Activated naive CD4-positive, alpha-beta T cell treated with anti-CD3 and anti-CD28 coated beads, Interleukin-2, amount 50 U/mL, for 24 hours (primary cell): ENCODE results near the gene SLC66A1.
"Not testable (repeated sequence)": the region's sequence is repeated elsewhere in the genome, so short reads cannot be mapped to it uniquely, and the experiment has no call there.

Experiments used
- H3K27ac Mint-ChIP-seq: one replicate; pipeline ENCODE4 v1.8.0; 2021; ENCODE audit warnings: mild to moderate bottlenecking, mixed read lengths
- H3K27me3 Mint-ChIP-seq: one replicate; pipeline ENCODE4 v1.8.0; 2021; ENCODE audit warnings: mixed read lengths
- H3K36me3 Mint-ChIP-seq: one replicate; pipeline ENCODE4 v1.8.0; 2021; ENCODE audit warnings: mixed read lengths
- H3K4me1 Mint-ChIP-seq: one replicate; pipeline ENCODE4 v1.8.0; 2021; ENCODE audit warnings: mixed read lengths
- H3K4me3 Mint-ChIP-seq: one replicate; pipeline ENCODE4 v1.8.0; 2021; ENCODE audit warnings: mild to moderate bottlenecking, mixed read lengths
- H3K9me3 Mint-ChIP-seq: one replicate; pipeline ENCODE4 v1.8.0; 2021; ENCODE audit warnings: mixed read lengths

The SLC66A1 gene, protein sequence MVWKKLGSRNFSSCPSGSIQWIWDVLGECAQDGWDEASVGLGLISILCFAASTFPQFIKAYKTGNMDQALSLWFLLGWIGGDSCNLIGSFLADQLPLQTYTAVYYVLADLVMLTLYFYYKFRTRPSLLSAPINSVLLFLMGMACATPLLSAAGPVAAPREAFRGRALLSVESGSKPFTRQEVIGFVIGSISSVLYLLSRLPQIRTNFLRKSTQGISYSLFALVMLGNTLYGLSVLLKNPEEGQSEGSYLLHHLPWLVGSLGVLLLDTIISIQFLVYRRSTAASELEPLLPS

DNA sequence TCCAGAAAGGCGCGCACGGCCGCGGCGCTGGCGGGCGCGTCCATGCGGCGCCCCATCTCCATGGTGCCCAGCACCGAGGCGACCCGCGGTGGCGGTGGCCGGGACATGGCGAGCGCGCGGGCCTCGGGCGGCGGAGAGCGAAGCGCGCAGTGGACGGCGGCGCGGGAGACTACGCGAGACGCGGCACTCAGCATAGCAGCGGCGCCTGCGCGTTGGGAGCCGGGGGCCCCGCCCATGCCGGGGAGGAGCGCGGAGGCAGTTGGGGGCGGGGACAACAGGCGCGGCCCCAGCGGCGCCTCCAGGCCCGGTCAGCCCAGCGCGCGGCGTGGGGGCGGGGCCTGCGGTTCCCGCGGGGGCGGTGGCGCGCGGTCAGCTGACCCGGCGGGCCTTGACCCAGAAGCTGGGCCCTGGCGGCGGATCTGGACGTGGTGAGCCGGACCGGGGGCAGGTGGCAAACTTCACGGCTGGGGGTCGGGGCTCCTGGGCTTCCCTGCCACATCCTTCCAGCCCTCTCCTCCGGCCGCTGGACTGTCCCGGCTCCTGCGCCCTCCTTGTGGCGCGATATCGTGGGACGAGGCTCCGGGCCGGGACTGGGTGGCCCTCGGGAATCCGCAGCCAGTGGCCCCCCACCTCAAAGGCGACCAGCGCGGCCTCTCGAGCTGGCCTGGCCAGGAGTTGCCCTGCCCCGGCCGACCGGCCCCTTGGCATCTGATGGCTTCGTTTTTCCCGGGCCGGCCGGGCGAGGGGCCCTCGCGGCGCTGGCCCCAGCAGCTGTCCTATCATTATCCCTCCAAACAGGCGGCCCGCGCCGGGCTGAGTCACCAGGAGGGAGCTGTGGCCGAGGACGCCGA, at the start of gene SLC66A1, which contains the start of gene AKR7A2:
Gene SLC66A1, plus strand, starts transcription at position 396 of the 851 bp plus-strand sequence. CDS start 5,352 bp downstream, outside the sequence.
Gene AKR7A2, minus strand, starts transcription at position 214 of the 851 bp plus-strand sequence. Its CDS starts 20 bp downstream, at position 194.
- H3K4me3 Mint-ChIP-seq = peak within 1 kb of the TSS; percentile 91
- peak within 1 kb of the TSS; percentile 76 for H3K27ac Mint-ChIP-seq
- no peaks in the 10 kb centered on the region for H3K27me3 Mint-ChIP-seq

DNA sequence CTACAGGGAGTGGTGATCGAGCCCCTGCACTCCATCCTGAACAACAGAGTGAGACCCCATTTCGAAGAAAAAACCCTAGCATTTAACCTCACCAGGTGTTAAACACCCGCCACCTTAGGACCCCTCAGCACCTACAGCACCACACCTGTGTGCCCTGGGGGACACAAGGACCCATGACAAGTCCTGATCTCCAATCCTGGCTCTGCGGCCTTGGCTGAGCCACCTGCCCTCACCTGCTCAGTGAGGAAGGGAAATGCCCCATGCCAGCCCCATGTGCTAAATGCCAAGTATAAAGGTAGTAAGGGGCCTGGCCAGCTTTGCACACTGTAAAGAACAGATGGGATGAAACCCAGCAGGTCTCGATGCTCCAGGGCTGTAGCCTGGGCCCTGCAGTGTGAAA, 49.4 kb upstream of the SLC66A1 start:
- Mint-ChIP-seq H3K4me3 (no peak overlapping the region), H3K27me3 (no peaks in the 10 kb centered on the region), H3K27ac (peak overlapping the region; percentile 51), H3K9me3 (no peaks in the 10 kb centered on the region), H3K36me3 (no peaks in the 10 kb centered on the region), H3K4me1 (no peaks in the 10 kb centered on the region)

More for the DNA sequence above, at the start of gene SLC66A1, which contains the start of gene AKR7A2:
- peaks cover 43% of the 10 kb centered on the region for H3K4me1 Mint-ChIP-seq
- no peaks in the 10 kb centered on the region for H3K9me3 Mint-ChIP-seq
- H3K36me3 Mint-ChIP-seq = peaks cover 4% of the 10 kb centered on the region

DNA sequence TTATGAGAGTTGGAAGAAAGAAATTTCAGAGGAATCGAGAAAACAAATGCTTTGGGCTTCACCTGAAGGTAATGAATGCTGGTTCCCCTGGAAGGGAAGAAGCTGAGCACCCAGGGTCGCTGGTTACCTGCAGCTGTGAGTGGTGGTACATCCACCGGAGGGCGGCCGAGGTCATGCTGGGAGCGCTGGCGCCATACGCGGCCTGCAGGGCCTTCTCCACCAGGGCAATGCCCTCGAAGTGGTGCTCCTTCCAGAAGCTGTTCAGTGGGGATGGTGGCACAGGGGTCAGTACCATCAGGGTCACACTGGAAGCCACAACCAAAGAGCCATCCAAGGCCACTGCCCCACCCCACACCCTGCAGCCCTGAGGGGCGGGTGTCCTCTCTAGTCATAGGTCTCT, 43.7 kb upstream of the SLC66A1 start:
- Mint-ChIP-seq H3K9me3 (no peaks in the 10 kb centered on the region), H3K4me1 (peaks cover 4% of the 10 kb centered on the region), H3K36me3 (no peaks in the 10 kb centered on the region), H3K27me3 (peaks cover 11% of the 10 kb centered on the region), H3K27ac (no peak overlapping the region), H3K4me3 (no peak overlapping the region)

DNA sequence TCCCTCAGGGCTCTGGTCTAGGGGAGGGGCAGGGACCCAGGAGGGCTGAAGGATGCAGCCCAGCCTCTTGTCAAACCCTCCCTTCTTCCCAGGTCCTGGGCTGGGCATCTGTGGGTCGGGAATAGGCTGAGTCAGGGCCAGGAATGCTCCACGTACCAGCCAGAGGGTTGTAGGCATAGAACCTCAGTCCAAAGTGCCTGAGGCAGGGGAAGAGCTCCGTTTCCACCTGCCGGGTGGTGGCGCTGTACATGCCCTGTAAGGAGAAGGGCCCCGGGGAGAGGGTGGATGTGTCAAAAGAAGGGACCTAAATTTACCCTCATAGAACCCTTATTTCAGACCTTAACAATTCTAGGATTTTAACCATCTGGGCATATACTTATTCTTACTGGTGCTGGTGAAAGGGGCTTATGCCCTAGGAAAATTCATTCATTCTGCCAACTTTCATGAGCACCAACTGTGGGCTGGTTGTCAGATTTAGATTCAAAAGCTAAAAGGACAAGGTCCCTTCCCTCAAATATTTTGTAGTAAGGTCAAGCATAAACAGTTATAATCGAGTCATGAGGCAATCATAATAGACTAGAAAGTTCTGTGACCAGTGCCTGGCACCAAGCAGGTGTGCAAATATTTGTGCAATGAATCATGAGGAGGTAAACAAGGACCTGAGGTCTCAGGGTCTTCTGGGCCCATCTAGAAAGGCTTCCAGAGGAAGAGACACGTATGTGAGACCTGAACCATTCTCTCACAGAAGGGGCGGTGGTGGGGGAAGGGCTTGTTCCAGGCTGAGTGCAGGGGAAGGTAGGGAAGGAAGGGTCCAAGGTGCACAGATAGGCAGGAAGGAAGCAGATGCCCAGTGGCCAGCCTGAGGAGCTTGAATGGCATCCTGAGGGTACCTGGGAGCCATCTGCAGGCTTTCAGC, 42.4 kb upstream of the SLC66A1 start:
- H3K4me1 Mint-ChIP-seq, H3K4me3 Mint-ChIP-seq, H3K36me3 Mint-ChIP-seq, H3K27ac Mint-ChIP-seq, H3K9me3 Mint-ChIP-seq: not testable (repeated sequence)
- peaks cover 14% of the 10 kb centered on the region for H3K27me3 Mint-ChIP-seq

DNA sequence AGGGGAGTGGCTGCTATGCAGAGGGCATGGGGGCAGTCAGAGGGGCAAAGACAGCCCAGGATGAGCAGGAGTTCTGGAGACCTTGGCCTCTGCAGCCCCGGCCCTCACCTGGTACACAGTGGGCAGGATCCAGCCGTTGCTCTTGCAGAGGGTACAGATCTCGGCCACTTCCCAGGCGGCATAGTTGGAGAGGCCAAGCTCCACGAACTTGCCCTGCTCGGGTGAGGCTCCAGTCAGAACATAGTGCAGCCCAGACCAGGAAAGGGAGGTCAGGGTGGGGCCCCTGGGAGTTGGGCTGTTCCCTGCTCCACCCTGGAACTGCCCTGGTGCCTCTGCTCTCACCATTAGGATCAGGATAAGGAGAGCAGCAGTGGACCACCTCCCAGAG, 41.8 kb upstream of the SLC66A1 start:
- H3K27ac Mint-ChIP-seq, H3K4me1 Mint-ChIP-seq, H3K9me3 Mint-ChIP-seq, H3K36me3 Mint-ChIP-seq, H3K4me3 Mint-ChIP-seq: not testable (repeated sequence)
- peaks cover 14% of the 10 kb centered on the region for H3K27me3 Mint-ChIP-seq

DNA sequence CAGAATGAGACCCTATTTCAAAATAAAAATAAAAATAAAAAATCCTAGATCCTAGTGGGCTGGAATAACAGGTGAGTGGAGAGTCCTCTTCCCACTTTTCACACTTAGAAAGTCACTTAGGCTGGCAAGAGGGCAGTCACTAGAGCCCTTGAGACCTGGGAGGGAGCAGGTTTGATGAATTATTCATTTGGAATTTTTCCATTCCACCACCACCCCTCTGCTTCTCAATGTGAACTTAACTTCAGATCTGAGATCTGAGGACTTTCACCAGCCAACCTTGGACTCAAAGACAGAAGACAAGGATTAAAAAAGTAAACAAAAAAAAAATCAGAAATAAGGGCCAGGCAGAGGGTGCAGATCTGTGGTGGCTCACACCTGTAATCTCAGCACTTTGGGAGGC, 40.1 kb upstream of the SLC66A1 start:
- Mint-ChIP-seq H3K4me3 (no peak overlapping the region), H3K36me3 (peaks cover 2% of the 10 kb centered on the region), H3K9me3 (peaks cover 9% of the 10 kb centered on the region), H3K27ac (no peak overlapping the region), H3K4me1 (peaks cover 7% of the 10 kb centered on the region), H3K27me3 (peaks cover 14% of the 10 kb centered on the region)

DNA sequence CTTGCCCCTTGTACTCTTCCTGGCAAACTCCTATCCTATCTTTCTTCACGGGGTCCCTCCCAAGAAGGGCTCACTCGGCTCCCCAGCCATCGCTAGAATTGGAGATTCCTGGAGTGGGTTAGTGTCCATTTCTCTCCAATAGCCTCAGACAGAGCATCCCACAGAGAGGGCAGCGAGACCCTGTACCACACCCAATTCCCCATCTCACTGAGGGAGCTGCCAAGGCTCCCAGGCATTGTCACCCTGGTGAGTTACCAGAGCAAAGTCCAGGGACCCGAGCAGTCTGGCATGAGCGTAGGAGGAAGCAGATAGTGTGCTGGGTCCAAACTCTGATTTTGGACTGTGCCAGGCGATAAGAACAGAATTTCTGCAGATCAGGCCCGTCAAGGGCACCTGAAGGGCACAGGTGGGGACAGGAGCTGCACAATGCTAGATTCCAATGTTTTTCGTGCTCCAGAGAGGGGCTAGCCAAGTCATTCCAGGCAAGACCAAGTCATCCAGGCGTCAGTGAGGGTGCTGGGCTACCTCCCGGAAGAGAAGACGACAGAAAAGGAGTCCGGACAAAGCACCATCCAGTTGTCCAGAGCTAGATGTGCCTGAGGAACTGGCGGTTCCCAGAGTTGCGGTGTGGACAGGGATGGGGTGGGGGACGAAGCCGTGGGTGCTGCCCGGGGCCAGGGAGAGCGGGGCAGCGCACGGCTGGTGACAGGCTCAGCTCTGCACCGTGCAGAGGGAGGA, 38.9 kb upstream of the SLC66A1 start:
- H3K4me1 Mint-ChIP-seq = peaks cover 7% of the 10 kb centered on the region
- H3K9me3 Mint-ChIP-seq = peaks cover 9% of the 10 kb centered on the region
- no peak overlapping the region for H3K27ac Mint-ChIP-seq
- peaks cover 2% of the 10 kb centered on the region for H3K36me3 Mint-ChIP-seq
- peaks cover 14% of the 10 kb centered on the region for H3K27me3 Mint-ChIP-seq
- peak overlapping the region; percentile 58 for H3K4me3 Mint-ChIP-seq

DNA sequence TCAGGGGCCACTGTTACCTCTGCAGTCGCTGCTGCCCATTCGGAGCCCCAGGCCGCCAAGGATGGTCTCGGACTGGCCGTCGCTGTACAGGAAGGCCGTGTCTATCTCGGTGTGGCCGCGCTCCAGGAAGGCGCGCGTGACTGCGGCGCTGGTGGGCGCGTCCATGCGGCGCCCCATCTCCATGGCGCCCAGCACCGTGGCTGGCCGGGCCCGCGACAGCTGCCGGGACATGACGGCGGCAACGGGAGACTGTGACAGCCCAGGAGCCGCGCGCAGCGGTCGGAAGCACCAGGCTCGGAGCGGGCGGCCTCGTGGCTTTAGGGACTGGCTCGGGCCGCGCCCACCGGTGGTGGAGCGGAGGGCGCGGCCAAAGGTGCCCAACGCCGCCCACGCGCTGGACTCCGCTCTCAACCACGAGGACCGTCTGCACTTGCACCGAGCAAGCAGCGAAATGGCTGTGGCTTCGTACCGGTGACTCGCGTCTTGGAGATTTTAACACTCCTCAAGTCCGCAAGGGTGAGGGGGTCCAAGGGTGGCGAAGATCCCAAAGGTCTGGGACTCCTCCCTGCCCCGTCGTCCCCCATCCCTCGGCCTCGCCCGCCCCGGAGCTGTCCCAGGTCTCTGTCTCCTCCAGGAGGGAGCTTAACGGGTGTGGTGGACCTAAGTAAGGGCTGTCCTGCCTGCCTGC, 38.1 kb upstream of the SLC66A1 start:
- not testable (repeated sequence) for H3K4me3 Mint-ChIP-seq, H3K36me3 Mint-ChIP-seq, H3K9me3 Mint-ChIP-seq, H3K27ac Mint-ChIP-seq, H3K4me1 Mint-ChIP-seq
- H3K27me3 Mint-ChIP-seq = peaks cover 14% of the 10 kb centered on the region

DNA sequence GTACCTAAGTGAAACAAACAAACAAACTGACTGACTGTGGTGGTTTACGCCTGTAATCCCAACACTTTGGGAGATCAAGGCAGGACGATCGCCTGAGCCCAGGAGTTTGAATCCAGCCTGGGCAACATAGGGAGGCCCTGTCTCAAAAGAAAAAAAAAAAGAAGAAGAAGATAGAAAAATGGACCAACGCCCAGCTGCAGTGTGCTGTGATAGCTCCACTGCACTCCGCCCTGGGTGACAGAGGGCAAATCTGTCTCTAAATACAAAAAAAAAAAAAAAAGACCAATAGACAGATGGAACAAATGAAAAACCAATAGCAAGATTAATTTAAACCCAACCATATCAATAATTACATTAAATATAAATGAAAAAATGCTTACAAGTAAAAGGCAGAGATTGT, 37.5 kb upstream of the SLC66A1 start:
- Mint-ChIP-seq H3K27me3 (peaks cover 14% of the 10 kb centered on the region), H3K27ac (no peak overlapping the region), H3K9me3 (peaks cover 9% of the 10 kb centered on the region), H3K4me3 (no peak overlapping the region), H3K4me1 (peaks cover 7% of the 10 kb centered on the region), H3K36me3 (peaks cover 5% of the 10 kb centered on the region)

DNA sequence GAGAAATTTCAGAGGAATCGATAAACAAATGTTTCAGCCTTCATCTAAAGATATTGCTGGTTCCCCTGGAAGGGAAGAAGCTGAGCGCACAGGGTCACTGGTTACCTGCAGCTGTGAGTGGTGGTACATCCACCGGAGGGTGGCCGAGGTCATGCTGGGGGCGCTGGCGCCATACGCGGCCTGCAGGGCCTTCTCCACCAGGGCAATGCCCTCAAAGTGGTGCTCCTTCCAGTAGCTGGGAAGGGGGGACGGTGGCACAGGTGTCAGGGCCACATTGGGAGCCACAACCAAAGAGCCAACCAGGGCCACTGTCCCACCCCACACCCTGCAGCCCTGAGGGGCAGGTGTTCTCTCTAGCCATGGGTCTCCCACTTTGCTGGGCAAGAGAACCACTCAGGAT, 28.2 kb upstream of the SLC66A1 start:
- Mint-ChIP-seq H3K4me1 (peaks cover 4% of the 10 kb centered on the region), H3K4me3 (no peak overlapping the region), H3K9me3 (no peaks in the 10 kb centered on the region), H3K36me3 (peaks cover 4% of the 10 kb centered on the region), H3K27ac (no peak overlapping the region), H3K27me3 (no peaks in the 10 kb centered on the region)

DNA sequence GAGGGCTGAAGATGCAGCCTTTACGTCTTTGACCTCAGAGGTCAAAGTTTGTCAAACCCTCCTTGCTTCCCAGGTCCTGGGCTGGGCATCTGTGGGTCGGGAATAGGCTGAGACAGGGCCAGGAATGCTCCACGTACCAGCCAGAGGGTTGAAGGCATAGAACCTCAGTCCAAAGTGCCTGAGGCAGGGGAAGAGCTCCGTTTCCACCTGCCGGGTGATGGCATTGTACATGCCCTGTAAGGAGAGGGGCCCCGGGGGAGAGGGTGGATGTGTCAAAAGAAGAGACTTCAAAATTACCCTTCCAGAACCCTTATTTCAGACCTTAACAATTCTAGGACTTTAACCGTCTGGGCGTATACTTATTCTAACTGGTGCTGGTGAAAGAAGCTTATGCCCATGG, 27.2 kb upstream of the SLC66A1 start:
- H3K4me1 Mint-ChIP-seq = peaks cover 8% of the 10 kb centered on the region
- peaks cover 3% of the 10 kb centered on the region for H3K27me3 Mint-ChIP-seq
- no peak overlapping the region for H3K4me3 Mint-ChIP-seq
- H3K9me3 Mint-ChIP-seq = no peaks in the 10 kb centered on the region
- H3K27ac Mint-ChIP-seq = no peak overlapping the region
- H3K36me3 Mint-ChIP-seq = no peaks in the 10 kb centered on the region

DNA sequence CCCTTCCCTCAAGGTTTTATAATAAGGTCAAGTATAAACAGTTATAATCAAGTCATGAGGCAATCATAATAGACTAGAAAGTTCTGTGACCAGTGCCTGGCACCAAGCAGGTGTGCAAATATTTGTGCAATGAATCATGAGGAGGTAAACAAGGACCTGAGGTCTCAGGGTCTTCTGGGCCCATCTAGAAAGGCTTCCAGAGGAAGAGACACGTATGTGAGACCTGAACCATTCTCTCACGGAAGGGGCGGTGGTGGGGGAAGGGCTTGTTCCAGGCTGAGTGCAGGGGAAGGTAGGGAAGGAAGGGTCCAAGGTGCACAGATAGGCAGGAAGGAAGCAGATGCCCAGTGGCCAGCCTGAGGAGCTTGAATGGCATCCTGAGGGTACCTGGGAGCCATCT, 26.8 kb upstream of the SLC66A1 start:
- H3K9me3 Mint-ChIP-seq, H3K36me3 Mint-ChIP-seq, H3K27me3 Mint-ChIP-seq, H3K27ac Mint-ChIP-seq, H3K4me3 Mint-ChIP-seq, H3K4me1 Mint-ChIP-seq: not testable (repeated sequence)

DNA sequence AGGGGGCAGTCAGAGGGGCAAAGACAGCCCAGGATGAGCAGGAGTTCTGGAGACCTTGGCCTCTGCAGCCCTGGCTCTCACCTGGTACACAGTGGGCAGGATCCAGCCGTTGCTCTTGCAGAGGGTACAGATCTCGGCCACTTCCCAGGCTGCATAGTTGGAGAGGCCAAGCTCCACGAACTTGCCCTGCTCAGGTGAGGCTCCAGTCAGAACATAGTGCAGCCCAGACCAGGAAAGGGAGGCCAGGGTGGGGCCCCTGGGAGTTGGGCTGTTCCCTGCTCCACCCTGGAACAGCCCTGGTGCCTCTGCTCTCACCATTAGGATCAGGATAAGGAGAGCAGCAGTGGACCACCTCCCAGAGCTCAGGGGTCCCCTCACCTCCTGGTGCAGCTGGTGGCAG, 26.3 kb upstream of the SLC66A1 start:
- not testable (repeated sequence) for H3K4me1 Mint-ChIP-seq, H3K9me3 Mint-ChIP-seq, H3K27me3 Mint-ChIP-seq, H3K36me3 Mint-ChIP-seq, H3K4me3 Mint-ChIP-seq, H3K27ac Mint-ChIP-seq

DNA sequence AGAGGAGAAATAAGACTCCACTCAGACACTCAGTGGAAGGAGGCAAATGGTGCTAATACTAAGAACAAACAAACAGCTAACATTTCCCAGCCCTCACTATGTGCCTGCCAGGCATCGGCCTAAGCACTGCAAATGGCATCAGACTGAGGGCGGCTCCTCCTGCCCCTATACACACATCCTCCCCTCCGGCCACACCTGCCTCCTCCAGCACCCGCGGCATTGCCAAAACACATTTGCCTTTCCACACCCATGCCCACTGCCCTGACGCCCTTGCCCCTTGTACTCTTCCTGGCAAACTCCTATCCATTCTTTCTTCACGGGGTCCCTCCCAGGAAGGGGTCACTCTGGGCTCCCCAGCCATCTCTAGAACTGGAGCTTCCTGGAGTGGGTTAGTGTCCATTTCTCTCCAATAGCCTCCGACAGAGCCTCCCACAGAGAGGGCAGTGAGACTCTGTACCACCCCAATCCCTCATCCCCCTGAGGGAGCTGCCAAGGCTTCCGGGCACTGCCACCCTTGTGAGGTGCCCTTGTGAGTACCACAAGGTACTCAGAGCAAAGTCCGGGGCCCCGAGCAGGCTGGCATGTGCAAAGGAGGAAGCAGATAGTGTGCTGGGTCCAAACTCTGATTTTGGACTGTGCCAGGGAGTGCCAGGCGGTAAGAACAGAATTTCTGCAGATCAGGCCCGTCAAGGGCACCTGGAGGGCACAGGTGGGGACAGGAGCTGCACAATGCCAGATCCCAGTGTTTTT, 24.5 kb upstream of the SLC66A1 start:
- H3K36me3 Mint-ChIP-seq = no peaks in the 10 kb centered on the region
- no peaks in the 10 kb centered on the region for H3K9me3 Mint-ChIP-seq
- H3K4me3 Mint-ChIP-seq = peak overlapping the region; percentile 74
- peaks cover 3% of the 10 kb centered on the region for H3K27me3 Mint-ChIP-seq
- peaks cover 8% of the 10 kb centered on the region for H3K4me1 Mint-ChIP-seq
- H3K27ac Mint-ChIP-seq = no peak overlapping the region
